Stimulated activated CD8-positive, alpha-beta memory T cell treated with anti-CD3 and anti-CD28 coated beads, Interleukin-15, amount 100 ng/mL, for 48 hours (primary cell): ENCODE results near the gene SLC23A1.
"Not testable (repeated sequence)": the region's sequence is repeated elsewhere in the genome, so short reads cannot be mapped to it uniquely, and the experiment has no call there.

ENCODE experiments used
- DNase-seq, 2 donors: peaks; one replicate each; pipeline ENCODE4 v3.0.0-alpha.2; 2020; ENCODE audit warnings: low read depth in 2 of 2

SLC23A1 gene

DNA sequence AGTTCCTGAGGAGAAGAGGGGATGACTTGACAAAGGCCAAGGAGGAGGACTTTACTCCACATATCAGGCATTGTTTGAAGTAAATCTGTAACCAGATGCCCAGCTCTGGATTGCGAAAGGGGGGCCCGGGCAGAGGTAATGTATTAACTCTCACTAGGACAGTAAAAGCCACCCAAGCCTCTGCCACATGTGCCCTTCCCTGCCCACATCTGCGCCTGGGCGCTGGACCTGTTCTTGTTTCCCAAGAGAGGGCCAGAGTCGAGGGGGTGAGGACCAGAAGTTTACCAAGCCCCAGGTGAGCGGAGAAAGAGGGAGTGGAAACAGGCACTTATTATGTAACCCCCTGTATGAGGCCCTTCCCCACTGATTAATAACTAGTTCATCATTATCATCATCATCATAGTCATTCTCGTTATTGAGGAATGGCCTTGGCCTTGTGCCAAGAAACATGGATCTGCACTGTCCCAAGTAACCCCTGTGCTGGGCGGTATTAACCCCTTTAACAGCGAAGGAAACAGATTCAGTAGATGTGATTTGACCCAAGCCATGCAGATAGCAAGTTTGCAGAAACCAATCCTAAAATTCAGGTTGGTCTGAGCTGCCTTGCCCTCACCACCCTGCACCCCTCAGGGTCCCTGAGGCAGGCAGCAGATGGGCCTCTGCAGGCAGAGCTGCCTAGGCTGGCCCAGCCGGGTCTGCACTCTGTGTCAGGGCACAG is at the start of gene SLC23A1:
SLC23A1 (minus strand) TSS at position 23 of the 718 bp plus-strand sequence. CDS start 44 bp downstream, outside the sequence.
- DNase-seq: no peak

DNA sequence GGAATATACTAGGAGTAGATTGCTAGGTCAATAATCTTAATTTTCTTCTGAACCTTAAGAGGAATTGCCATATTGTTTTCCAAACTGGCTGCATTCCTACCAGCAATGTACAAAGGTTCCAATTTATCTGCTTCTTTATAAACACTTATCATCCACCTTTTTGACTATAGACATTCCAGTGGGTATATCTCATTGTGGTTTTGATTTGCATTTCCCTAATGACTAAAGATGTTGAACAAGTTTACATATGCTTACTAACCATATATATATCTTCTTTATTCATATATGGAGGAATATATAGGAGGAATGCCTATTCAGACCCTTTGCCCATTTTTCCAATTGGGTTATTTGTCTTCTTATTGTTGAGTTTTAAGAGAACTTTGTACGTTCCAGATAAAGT is 48.6 kb upstream of the SLC23A1 start:
- no peak for DNase-seq

- no peak for DNase-seq
Measured at GRCh38 chr5:139430015-139430414, 46.9 kb upstream of the SLC23A1 start.

GRCh38 chr5:139426203-139426885 is 43.2 kb upstream of the SLC23A1 start:
- DNase-seq: no peak

DNA sequence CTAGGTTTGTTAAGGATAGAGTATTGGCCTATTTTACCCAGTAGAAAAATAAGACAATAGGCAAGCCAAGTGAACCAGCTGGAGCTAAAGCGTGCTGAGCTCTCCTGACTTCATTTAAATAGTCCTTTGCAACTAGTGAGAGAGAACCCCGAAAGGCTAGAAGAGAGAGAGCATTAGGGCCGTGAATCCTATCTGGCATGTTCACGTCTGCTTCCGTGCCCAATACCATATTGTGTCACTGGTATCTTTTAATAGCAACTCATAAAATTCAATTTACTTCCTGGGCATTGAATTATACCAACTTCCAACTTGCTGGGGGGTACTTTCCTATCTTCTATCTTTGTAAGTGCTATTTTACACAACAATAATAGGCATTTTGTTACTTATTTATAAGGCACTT is 42.4 kb upstream of the SLC23A1 start:
- DNase-seq: no peak

- DNase-seq: no peak
Measured at GRCh38 chr5:139422307-139422893, 39.3 kb upstream of the SLC23A1 start.

DNA sequence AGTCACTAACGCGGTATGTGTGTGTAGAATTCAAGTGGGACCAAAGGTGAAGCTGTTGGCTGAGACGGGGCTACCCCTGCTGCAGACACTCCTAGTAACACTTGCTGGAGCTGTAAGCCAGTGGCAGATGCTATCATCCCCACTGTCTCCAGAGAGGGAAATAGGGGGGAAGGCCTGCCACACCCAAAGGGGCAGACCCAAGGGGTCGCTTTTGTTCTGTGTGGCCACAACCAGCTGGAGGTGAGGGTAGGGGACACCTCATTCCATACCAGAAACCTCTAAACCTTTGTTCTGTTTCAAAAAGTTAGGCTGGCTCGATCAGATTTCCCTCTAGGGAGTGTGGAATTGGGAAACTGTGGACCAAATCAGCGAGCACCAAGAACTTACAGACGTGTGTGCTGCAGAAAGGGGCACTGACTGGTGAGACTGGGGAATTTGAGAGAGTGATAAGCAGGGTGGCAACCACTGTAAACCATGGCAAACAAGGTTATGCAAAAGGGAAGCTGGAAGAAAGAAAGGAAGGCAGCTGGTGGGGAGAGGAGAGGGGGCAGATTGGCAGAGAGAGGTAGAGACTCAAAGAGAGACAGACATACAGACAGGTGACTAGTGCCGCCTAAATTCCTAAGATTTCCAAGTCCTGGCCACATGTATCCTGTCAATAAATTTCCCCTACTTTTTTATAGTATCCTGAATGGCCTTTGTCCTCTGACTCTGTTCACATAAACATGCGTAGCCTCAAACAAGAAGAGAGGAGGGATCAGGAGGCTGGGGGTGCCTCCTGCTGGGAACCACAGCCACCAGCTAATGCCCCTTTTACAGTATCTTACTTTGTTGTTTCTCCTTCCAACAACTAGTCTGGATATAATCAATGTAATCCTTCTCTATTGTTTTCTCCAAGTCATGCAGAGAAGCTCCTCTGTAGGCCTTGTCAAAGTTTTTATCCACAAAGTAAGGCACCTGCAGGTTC is 36.4 kb upstream of the SLC23A1 start:
- DNase-seq: no peak

DNA sequence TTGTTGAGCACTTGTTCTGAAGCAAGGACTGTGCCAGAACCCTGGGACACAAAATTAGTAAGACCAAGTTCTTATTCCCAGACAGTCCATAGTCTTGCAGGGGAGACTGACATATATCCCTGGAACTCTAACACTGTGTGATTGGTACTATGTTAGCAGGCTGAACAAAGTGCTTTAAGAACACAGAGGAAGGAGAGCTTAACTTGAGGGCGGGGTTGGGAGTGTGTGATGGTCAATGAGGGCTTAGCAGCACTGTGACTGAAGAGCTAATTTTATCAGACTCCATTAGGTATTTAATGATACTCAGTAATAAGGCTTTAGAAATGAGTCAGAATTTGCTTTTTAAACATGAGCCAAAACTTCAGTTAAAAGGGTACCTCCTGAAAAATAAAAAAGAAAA is 35.7 kb upstream of the SLC23A1 start:
- no peak for DNase-seq

- no peak for DNase-seq
Measured at GRCh38 chr5:139417214-139417613, 34.1 kb upstream of the SLC23A1 start.

DNA sequence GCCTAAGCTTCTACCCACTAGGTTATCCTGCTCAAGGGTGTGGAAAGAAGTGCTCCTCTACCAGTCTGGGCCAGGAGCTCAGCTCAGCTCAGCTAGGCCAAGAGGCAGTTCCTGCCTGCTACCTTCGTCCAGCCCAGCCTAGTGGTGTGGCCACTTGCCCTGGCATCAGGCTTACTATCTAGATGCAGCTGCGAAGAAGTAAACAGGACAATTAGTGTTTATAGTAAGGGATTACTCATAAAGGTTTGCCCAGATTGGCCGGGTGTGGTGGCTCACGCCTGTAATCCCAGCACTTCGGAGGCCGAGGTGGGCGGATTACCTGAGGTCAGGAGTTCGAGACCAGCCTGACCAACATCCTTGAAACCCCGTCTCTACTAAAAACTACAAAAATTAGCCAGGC is 33.6 kb upstream of the SLC23A1 start:
- no peak for DNase-seq

DNA sequence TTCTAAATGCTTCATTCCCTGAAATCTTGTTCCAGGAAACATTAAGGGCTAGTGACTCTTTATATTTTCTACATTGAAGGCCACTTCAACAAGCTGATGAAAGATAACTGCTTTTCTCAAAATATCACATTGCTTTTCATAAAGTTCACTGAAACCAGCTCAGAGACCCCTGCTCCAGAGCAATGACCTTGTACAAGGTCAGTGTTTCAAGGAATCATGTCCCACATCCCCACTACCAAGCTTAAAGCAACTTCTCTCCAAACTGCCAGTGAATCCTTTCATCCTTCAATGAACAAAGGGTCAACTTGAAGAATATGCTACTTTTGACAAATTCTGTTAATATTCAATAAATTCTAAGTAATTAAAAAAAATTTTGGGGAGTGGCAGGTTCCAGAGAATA is 32.8 kb upstream of the SLC23A1 start:
- no peak for DNase-seq

- no peak for DNase-seq
Measured at GRCh38 chr5:139415221-139415861, 32.2 kb upstream of the SLC23A1 start.

DNA sequence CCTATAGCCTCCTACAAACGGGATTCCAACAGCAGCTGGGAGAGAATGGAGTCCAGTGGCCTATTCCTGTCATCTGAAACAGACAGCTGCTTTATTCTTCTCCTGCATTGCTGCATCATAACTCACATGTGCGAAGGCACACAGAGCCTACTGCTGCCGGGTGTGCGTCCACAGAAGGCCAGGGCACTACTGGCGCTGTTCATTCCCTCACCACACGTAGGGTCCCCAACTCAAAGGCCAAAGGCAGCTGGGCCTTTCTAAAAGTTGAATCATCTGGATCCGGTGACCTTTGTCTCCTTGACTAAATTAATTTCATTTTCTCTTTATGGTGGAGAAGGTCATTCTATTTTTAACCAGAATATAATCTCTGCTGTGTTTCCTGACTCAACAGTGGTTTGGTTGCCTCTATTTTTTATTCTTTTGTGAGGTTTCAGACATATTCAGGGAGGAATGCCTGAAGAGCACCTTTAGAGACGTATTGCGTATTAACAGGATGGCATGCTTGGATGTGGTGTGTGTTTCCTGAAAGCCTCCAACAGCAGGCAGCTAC is 31.6 kb upstream of the SLC23A1 start:
- DNase-seq: no peak

GRCh38 chr5:139413963-139414362 is 30.9 kb upstream of the SLC23A1 start:
- DNase-seq: no peak

DNA sequence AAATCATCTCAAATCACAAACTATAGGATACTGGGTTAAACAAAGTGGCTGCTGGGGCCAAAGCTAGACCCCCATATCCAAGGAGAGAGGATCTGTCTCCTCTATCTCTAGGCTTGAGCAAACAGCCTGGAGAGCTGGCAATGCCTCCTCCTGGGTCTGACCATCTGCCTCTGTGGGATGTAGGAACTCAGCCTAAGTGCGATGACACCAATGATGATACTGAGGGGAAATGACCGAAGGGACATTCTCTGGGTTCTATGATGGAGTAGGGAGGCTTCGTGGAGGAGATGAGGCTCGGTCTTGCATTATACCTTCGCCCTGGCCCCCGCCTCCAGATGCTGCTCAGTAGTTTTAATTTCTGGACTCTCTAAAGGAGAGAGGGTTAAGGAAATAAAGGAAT is 30.1 kb upstream of the SLC23A1 start:
- DNase-seq: no peak

- no peak for DNase-seq
Measured at GRCh38 chr5:139410993-139411828, 28.1 kb upstream of the SLC23A1 start.

DNA sequence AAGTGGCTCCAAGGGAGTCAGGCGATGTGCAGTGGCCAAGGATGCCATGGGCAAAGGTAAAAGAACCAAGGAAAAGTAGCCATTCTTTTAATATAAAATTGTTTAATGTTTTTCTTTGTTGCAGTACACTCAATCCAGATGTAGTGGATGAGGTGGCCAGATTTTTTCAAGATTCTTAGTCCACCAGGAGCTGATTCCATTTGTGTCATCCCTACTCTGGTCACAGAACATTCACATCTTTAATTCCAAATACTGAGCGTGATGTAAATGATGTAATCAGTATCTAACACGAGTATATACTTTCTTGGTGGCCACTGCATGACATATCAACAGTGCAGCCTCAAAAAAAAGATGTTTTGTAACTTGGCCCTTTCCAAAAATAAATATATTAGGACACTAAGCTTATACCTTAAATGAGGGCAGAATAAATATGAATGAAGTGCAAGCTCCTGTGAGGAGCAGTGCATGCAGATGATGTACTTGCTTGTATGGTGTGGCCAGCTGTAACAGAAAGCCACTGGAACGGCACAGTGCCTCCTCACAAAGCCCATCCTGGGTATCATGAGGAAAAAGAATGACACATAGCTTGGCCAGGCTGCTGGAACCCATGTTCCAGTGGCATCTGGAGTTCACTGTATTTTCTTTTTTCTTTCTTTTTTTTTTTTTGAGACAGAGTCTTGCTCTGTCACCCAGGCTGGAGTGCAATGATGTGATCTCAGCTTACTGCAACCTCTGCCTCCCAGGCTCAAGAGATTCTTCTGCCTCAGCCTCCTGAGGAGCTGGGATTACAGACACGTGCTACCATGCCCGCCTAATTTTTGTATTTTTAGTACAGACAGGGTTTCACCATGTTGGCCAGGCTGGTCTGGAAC is 27.3 kb upstream of the SLC23A1 start:
- no peak for DNase-seq

DNA sequence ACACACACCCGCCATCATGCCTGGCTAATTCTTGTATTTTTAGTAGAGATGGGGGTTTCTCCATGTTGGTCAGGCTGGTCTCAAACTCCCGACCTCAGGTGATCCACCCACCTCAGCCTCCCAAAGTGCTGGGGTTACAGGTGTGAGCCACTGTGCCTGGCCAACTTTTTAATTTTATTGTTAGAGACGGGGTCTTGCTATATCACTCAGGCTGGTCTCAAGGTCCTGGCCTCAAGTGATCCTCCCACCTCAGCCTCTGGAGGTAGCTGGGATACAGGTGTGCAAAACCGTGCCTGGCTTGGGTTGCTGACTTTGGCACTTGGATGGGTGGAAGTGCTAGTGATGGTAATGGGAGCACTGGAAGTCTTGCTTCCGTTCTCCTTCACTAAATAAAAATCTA is 26.0 kb upstream of the SLC23A1 start:
- DNase-seq: not testable (repeated sequence)

DNA sequence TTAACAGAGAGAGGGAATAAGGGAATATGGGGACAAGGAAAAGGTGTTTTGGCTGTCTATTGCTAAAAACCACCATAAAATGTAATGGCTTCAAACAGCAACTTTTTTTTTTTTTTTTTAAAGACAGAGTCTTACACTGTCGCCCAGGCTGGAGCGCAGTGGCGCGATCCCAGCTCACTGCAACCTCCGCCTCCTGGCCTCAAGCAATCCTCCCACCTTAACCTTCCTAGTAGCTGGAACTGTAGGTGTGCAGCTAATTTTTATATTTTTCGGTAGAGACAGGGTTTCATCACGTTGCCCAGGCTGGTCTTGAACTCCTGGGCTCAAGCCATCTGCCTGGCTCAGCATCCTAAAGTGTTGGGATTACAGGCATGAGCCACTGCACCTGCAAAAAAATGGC is 25.1 kb upstream of the SLC23A1 start:
- no peak for DNase-seq
